Activated CD4-positive, alpha-beta T cell treated with anti-CD3 and anti-CD28 coated beads, Interleukin-2, amount 10 ng/mL, durations not matched to agents 24 days and 14 days (primary cell): ENCODE data around the gene FANCL. TPM values are rescaled to one million over a fixed set of nuclear protein-coding genes. Genes with fewer than 3 reads are reported as not detected.
"Not testable (repeated sequence)": the region's sequence is repeated elsewhere in the genome, so short reads cannot be mapped to it uniquely, and the experiment has no call there.

Experiments used
- DNase-seq: peaks from one replicate; pipeline ENCODE4 v3.0.0; 2022
- H3K27ac Mint-ChIP-seq: one replicate; pipeline ENCODE4 v1.8.0; 2022; ENCODE audit warnings: mild to moderate bottlenecking, mixed read lengths
- H3K27me3 Mint-ChIP-seq: one replicate; pipeline ENCODE4 v1.8.0; 2022; ENCODE audit warnings: mixed read lengths
- H3K36me3 Mint-ChIP-seq: one replicate; pipeline ENCODE4 v1.8.0; 2022; ENCODE audit warnings: low read depth, mild to moderate bottlenecking, mixed read lengths
- H3K4me1 Mint-ChIP-seq: one replicate; pipeline ENCODE4 v1.8.0; 2021; ENCODE audit warnings: mixed read lengths
- H3K4me3 Mint-ChIP-seq: one replicate; pipeline ENCODE4 v1.8.0; 2022; ENCODE audit warnings: mild to moderate bottlenecking, moderate library complexity, mixed read lengths
- H3K9me3 Mint-ChIP-seq: one replicate; pipeline ENCODE4 v1.8.0; 2021; ENCODE audit warnings: mixed read lengths
- intact Hi-C: fragments of 100-400 bp; cut with micrococcal nuclease; formaldehyde crosslinking; loops from one replicate; pipeline ENCODE4 v1.15.1; 2023
- total RNA-seq: library from RNA; stranded (reverse); gene quantifications from 2 replicates; pipeline ENCODE4 v1.2.3, GENCODE V29; 2022

FANCL gene
- total RNA-seq, 1 donor from 2014 or later: 26.3 TPM

DNA sequence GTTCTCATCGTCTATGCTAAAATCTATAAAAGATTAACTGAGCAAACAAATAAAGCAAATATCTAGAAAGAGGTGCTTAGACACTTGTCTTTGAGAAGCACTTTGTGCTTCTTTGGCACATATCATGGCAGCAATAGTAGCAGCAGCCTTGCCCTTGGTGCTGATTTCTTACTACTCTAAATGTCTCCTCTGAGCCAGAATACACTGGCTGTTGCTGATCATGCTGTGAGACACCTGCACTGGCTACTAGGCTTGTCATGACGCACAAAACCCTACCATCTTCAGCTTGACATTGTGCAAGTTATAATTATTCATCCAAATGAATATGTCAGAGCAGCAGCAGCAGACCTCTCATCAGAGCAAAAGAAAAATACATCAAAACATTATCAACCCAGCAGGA is 46.7 kb downstream of the FANCL start:
- H3K9me3 Mint-ChIP-seq: no peaks in the 10 kb centered on the region
- H3K36me3 Mint-ChIP-seq: peaks cover 3% of the 10 kb centered on the region
- H3K27ac Mint-ChIP-seq: no peak overlapping the region
- H3K4me1 Mint-ChIP-seq: no peaks in the 10 kb centered on the region
- no peak for DNase-seq
- no peaks in the 10 kb centered on the region for H3K27me3 Mint-ChIP-seq
- H3K4me3 Mint-ChIP-seq: no peak overlapping the region
- intact Hi-C loops: no loop called here

DNA sequence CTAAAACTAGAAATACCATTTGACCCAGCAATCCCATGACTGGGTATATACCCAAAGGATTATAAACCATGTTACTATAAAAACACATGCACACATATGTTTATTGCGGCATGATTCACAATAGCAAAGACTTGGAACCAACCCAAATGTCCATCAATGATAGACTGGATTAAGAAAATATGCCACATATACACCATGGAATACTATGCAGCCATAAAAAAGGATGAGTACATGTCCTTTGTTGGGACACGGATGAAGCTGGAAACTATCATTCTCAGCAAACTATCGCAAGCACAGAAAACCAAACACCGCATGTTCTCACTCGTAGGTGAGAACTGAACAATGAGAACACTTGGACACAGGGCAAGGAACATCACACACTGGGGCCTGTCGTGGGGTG is 54.1 kb downstream of the FANCL start:
- H3K27me3 Mint-ChIP-seq, H3K9me3 Mint-ChIP-seq, intact Hi-C loops, H3K27ac Mint-ChIP-seq, H3K4me3 Mint-ChIP-seq, H3K36me3 Mint-ChIP-seq, H3K4me1 Mint-ChIP-seq, DNase-seq: not testable (repeated sequence)

GRCh38 chr2:58186501-58186900 is 54.6 kb downstream of the FANCL start:
- no peak overlapping the region for H3K4me3 Mint-ChIP-seq
- DNase-seq: no peak
- H3K27ac Mint-ChIP-seq: no peak overlapping the region
- intact Hi-C loops: no loop called here
- H3K4me1 Mint-ChIP-seq: no peaks in the 10 kb centered on the region
- H3K27me3 Mint-ChIP-seq: no peaks in the 10 kb centered on the region
- no peaks in the 10 kb centered on the region for H3K9me3 Mint-ChIP-seq
- H3K36me3 Mint-ChIP-seq: peaks cover 7% of the 10 kb centered on the region

DNA sequence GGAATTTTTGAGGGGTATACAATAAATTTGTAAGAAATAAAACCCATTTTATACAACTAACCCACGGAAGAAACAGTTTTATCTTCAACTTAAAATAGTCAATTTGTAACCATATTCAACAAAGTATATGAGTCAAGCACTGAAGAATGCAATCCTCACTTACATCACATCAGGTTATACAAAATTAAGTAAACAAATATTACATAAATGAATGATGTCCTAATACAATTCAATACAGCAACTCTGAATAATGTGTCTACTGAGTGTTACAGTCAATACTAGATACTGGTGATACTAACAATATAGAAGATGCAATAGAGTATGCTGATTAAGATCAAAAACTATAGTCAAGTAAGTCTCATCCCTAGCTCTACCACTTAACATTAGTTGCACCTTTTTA is 58.6 kb downstream of the FANCL start:
- Mint-ChIP-seq H3K36me3 (peaks cover 7% of the 10 kb centered on the region), H3K4me3 (no peak overlapping the region), H3K27ac (no peak overlapping the region), H3K4me1 (no peaks in the 10 kb centered on the region), H3K27me3 (no peaks in the 10 kb centered on the region), H3K9me3 (peaks cover 12% of the 10 kb centered on the region)
- no peak for DNase-seq
- intact Hi-C loops: no loop called here

DNA sequence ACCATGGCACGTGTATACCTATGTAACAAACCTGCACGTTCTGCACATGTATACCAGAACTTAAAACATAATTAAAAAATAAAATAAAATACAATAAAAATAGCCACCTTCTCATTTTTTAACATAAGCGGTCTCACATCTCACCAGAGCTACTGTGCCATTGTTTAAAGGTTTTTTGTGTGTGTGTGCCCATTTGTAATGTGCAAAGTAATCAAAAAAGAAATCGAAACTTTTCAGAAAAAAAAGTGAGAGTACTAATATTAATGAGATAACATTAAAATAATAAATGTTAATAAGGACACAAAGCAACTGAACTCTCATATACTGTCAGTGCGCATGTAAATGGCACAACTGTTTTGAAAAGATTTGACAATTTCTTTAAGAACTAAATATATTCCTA is 60.5 kb downstream of the FANCL start:
- DNase-seq: no peak
- no peaks in the 10 kb centered on the region for H3K27me3 Mint-ChIP-seq
- no peak overlapping the region for H3K4me3 Mint-ChIP-seq
- H3K27ac Mint-ChIP-seq: no peak overlapping the region
- no peaks in the 10 kb centered on the region for H3K4me1 Mint-ChIP-seq
- H3K9me3 Mint-ChIP-seq: peaks cover 16% of the 10 kb centered on the region
- H3K36me3 Mint-ChIP-seq: peaks cover 7% of the 10 kb centered on the region
- intact Hi-C loops: no loop called here

DNA sequence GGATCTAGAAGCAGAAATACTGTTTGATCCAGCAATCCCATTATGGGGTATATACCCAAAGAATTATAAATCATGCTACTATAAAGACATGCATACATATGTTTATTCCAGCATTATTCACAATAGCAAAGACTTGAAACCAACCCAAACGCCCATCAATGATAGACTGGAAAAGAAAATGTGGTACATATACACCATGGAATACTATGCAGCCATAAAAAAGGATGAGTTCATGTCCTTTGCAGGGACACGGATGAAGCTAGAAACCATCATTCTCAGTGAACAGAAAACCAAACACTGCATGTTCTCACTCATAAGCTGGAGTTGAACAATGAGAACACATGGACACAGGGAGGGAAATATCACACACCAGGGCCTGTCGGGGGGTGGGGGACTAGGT is 61.0 kb downstream of the FANCL start:
- intact Hi-C loops: not testable (repeated sequence)

DNA sequence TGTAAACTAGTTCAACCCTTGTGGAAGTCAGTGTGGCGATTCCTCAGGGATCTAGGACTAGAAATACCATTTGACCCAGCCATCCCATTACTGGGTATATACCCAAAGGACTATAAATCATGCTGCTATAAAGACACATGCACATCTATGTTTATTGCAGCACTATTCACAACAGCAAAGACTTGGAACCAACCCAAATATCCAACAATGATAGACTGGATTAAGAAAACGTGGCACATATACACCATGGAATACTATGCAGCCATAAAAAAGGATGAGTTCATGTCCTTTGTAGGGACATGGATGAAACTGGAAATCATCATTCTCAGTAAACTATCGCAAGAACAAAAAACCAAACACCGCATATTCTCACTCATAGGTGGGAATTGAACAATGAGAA is 63.9 kb downstream of the FANCL start:
- Mint-ChIP-seq H3K36me3 (peaks cover 13% of the 10 kb centered on the region), H3K9me3 (peaks cover 29% of the 10 kb centered on the region)
- H3K4me3 Mint-ChIP-seq, intact Hi-C loops, H3K4me1 Mint-ChIP-seq, DNase-seq, H3K27ac Mint-ChIP-seq, H3K27me3 Mint-ChIP-seq: not testable (repeated sequence)

More for the DNA sequence above, 61.0 kb downstream of the FANCL start:
- H3K9me3 Mint-ChIP-seq: peaks cover 16% of the 10 kb centered on the region
- DNase-seq, H3K4me1 Mint-ChIP-seq, H3K27me3 Mint-ChIP-seq, H3K4me3 Mint-ChIP-seq, H3K36me3 Mint-ChIP-seq, H3K27ac Mint-ChIP-seq: not testable (repeated sequence)

GRCh38 chr2:58171831-58172230 is 69.3 kb downstream of the FANCL start:
- H3K4me1 Mint-ChIP-seq, intact Hi-C loops, H3K27me3 Mint-ChIP-seq, H3K4me3 Mint-ChIP-seq, DNase-seq, H3K27ac Mint-ChIP-seq: not testable (repeated sequence)
- peaks cover 31% of the 10 kb centered on the region for H3K9me3 Mint-ChIP-seq
- peaks cover 24% of the 10 kb centered on the region for H3K36me3 Mint-ChIP-seq

DNA sequence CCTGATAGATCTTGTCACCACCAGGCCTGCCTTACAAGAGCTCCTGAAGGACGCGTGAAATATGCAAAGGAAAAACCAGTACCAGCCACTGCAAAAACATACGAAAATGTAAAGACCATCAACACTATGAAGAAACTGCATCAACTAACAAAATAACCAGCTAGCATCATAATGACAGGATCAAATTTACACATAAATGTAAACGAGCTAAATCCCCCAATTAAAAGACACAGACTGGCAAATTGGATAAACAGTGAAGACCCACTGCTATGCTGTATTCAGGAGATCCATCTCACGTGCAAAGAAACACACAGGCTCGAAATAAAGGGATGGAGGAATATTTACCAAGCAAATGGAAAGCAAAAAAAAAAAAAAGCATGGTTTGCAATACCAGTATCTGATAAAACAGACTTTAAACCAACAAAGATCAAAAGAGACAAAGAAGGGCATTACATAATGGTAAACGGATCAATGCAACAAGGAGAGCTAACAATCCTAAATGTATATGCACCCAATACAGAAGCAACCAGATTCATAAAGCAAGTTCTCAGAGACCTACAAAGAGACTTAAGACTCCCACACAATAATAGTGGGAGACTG is 70.7 kb downstream of the FANCL start:
- peaks cover 31% of the 10 kb centered on the region for H3K9me3 Mint-ChIP-seq
- H3K27me3 Mint-ChIP-seq, DNase-seq, H3K4me1 Mint-ChIP-seq, H3K27ac Mint-ChIP-seq, H3K4me3 Mint-ChIP-seq, intact Hi-C loops: not testable (repeated sequence)
- peaks cover 24% of the 10 kb centered on the region for H3K36me3 Mint-ChIP-seq

- intact Hi-C loops, H3K27ac Mint-ChIP-seq, H3K4me3 Mint-ChIP-seq, DNase-seq, H3K4me1 Mint-ChIP-seq, H3K27me3 Mint-ChIP-seq: not testable (repeated sequence)
- H3K9me3 Mint-ChIP-seq: peaks cover 31% of the 10 kb centered on the region
- H3K36me3 Mint-ChIP-seq: peaks cover 24% of the 10 kb centered on the region
Measured at GRCh38 chr2:58169845-58170244, 71.3 kb downstream of the FANCL start.

GRCh38 chr2:58168130-58168529 is 73.0 kb downstream of the FANCL start:
- intact Hi-C loops, H3K27me3 Mint-ChIP-seq, H3K4me3 Mint-ChIP-seq, H3K27ac Mint-ChIP-seq, H3K4me1 Mint-ChIP-seq, DNase-seq: not testable (repeated sequence)
- H3K36me3 Mint-ChIP-seq: peaks cover 20% of the 10 kb centered on the region
- H3K9me3 Mint-ChIP-seq: peaks cover 23% of the 10 kb centered on the region

DNA sequence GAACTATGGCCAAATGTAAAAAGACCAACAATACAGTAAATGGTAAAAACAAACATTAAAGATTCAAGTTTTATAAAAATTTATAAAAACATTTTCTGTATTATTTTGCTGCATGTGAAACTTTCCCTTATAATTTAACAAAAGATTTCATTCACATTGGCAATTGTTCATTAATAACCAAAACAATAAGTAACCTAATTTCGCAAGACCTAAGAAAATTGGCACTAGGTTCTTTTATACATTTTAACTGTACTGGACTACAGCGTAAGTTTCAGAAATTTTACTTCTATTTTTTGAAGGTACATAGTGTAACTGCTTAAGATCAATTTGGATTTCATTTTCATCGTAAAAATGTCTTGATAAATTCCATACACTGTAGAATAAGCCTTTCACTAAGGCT is 77.2 kb downstream of the FANCL start:
- intact Hi-C loops: no loop called here
- Mint-ChIP-seq H3K36me3 (peaks cover 19% of the 10 kb centered on the region), H3K4me3 (no peak overlapping the region), H3K9me3 (peaks cover under 1% of the 10 kb centered on the region), H3K27me3 (no peaks in the 10 kb centered on the region), H3K4me1 (no peaks in the 10 kb centered on the region), H3K27ac (no peak overlapping the region)
- no peak for DNase-seq

DNA sequence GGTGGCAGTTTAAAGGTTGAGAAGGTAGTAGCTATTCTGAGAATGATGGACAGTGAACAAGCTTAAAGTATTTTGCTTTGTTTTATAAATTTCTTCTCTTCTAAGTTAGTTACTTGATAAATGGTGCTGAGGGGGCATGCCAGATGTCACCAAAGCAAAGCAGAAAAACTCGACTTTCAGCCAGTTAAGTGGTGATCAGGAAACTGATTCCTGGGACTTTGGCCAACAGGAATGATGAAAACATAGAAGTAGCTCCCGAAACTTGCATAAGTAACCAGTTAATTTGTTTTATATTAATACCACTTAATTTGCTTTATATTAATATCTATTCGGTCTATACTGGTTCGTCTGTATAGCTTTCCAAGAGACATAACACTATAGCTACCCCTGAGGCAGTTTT is 82.6 kb downstream of the FANCL start:
- intact Hi-C loops: no loop called here
- Mint-ChIP-seq H3K4me1 (no peaks in the 10 kb centered on the region), H3K27me3 (no peaks in the 10 kb centered on the region), H3K4me3 (no peak overlapping the region), H3K27ac (no peak overlapping the region), H3K9me3 (no peaks in the 10 kb centered on the region), H3K36me3 (peaks cover 29% of the 10 kb centered on the region)
- DNase-seq: no peak

GRCh38 chr2:58157754-58158153 is 83.4 kb downstream of the FANCL start:
- DNase-seq: no peak
- intact Hi-C loops: no loop called here
- no peaks in the 10 kb centered on the region for H3K9me3 Mint-ChIP-seq
- H3K4me1 Mint-ChIP-seq: no peaks in the 10 kb centered on the region
- H3K36me3 Mint-ChIP-seq: peaks cover 32% of the 10 kb centered on the region
- no peaks in the 10 kb centered on the region for H3K27me3 Mint-ChIP-seq
- no peak overlapping the region for H3K27ac Mint-ChIP-seq
- no peak overlapping the region for H3K4me3 Mint-ChIP-seq

DNA sequence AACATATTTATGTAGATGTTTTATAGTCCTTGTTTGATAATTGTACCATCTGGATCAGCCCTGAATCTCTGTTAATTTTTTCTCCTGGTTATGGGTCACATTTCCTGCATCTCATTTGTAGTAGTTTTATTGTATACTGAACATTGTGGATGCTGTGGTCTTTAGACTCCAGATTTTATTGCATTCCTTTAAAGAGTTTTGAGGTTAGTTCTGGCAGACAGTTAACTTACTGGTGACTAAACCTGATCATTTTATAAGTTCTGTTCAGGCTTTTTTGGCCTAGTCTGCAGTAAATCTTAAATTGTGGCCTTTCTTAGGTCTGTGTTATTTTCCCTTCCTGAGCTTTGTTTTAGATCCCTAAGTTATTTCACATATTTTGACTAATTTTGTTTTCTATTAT is 84.3 kb downstream of the FANCL start:
- DNase-seq: no peak
- intact Hi-C loops: no loop called here
- no peaks in the 10 kb centered on the region for H3K9me3 Mint-ChIP-seq
- no peak overlapping the region for H3K4me3 Mint-ChIP-seq
- H3K4me1 Mint-ChIP-seq: no peaks in the 10 kb centered on the region
- H3K36me3 Mint-ChIP-seq: peaks cover 31% of the 10 kb centered on the region
- no peaks in the 10 kb centered on the region for H3K27me3 Mint-ChIP-seq
- H3K27ac Mint-ChIP-seq: no peak overlapping the region
